ENCODE measurements around the gene PHETA1. TPM values are rescaled to one million over a fixed set of nuclear protein-coding genes. Genes with fewer than 3 reads are reported as not detected.

Gene PHETA1
- total and polyA plus RNA-seq, 5 donors from 2014 or later: 0.34 to 2.4 (median 1.1) TPM

- no peaks in the 10 kb centered on the region for H3K27me3 Mint-ChIP-seq
- peak overlapping the region; percentile 86 to 94 (median 90) for H3K27ac Mint-ChIP-seq
- peak overlapping the region; percentile 49 to 88 (median 77) for H3K4me3 Mint-ChIP-seq
- no peaks in the 10 kb centered on the region for H3K9me3 ChIP-seq (ENCODE audit: control insufficient read depth in 2 of 2, low read length in 2 of 2)
- peak; percentile 25 to 29 for ATAC-seq (ENCODE audit: low read depth in 2 of 2)
- H3K4me3 ChIP-seq (ENCODE audit: low read depth, low read length): no peak overlapping the region
- no peaks in the 10 kb centered on the region for H3K36me3 ChIP-seq (ENCODE audit: control insufficient read depth, insufficient read depth, low read length)
- peaks cover 4 to 90% (median 49%) of the 10 kb centered on the region in 4 donors for H3K4me1 Mint-ChIP-seq
- no peaks in the 10 kb centered on the region for H3K27me3 ChIP-seq (ENCODE audit: control insufficient read depth, insufficient read depth, low read length)
- peaks cover 8% of the 10 kb centered on the region for H3K36me3 Mint-ChIP-seq
- peaks cover 62% of the 10 kb centered on the region for H3K4me1 ChIP-seq (ENCODE audit: control insufficient read depth, insufficient read depth, low read length, poor library complexity, severe bottlenecking)
- no peak for DNase-seq
- H3K27ac ChIP-seq (ENCODE audit: insufficient read depth, low read length, poor library complexity, severe bottlenecking): peak overlapping the region; percentile 49
- no peaks in the 10 kb centered on the region for H3K9me3 Mint-ChIP-seq
Observed at GRCh38 chr12:111412007-111412829, 43.3 kb upstream of the PHETA1 start.

GRCh38 chr12:111411185-111411764, 42.4 kb upstream of the PHETA1 start:
- Mint-ChIP-seq H3K27ac (peak overlapping the region; percentile 26 to 90 (median 59)), H3K4me3 (peak overlapping the region in 2 of 4 donors; percentile 12 to 35), H3K4me1 (peaks cover 0 to 91% (median 47%) of the 10 kb centered on the region in 4 donors), H3K27me3 (no peaks in the 10 kb centered on the region), H3K36me3 (peaks cover 8% of the 10 kb centered on the region), H3K9me3 (no peaks in the 10 kb centered on the region)
- Histone ChIP-seq H3K9me3 (ENCODE audit: control insufficient read depth in 2 of 2, low read length in 2 of 2) (no peaks in the 10 kb centered on the region), H3K4me3 (ENCODE audit: low read depth, low read length) (no peak overlapping the region), H3K27ac (ENCODE audit: insufficient read depth, low read length, poor library complexity, severe bottlenecking) (peak overlapping the region; percentile 39), H3K36me3 (ENCODE audit: control insufficient read depth, insufficient read depth, low read length) (no peaks in the 10 kb centered on the region), H3K27me3 (ENCODE audit: control insufficient read depth, insufficient read depth, low read length) (no peaks in the 10 kb centered on the region), H3K4me1 (ENCODE audit: control insufficient read depth, insufficient read depth, low read length, poor library complexity, severe bottlenecking) (peaks cover 71% of the 10 kb centered on the region)
- ATAC-seq (ENCODE audit: low read depth in 2 of 2) (no peak), DNase-seq (no peak)

- Mint-ChIP-seq H3K27ac (peak overlapping the region; percentile 26 to 90 (median 75)), H3K27me3 (no peaks in the 10 kb centered on the region), H3K4me3 (peak overlapping the region; percentile 12 to 55 (median 41)), H3K4me1 (peaks cover 0 to 87% (median 46%) of the 10 kb centered on the region in 4 donors), H3K9me3 (no peaks in the 10 kb centered on the region), H3K36me3 (peaks cover 5% of the 10 kb centered on the region)
- Histone ChIP-seq H3K27me3 (ENCODE audit: control insufficient read depth, insufficient read depth, low read length) (no peaks in the 10 kb centered on the region), H3K4me3 (ENCODE audit: low read depth, low read length) (peak overlapping the region; percentile 41), H3K4me1 (ENCODE audit: control insufficient read depth, insufficient read depth, low read length, poor library complexity, severe bottlenecking) (peaks cover 74% of the 10 kb centered on the region), H3K36me3 (ENCODE audit: control insufficient read depth, insufficient read depth, low read length) (no peaks in the 10 kb centered on the region), H3K27ac (ENCODE audit: insufficient read depth, low read length, poor library complexity, severe bottlenecking) (peak overlapping the region; percentile 91), H3K9me3 (ENCODE audit: control insufficient read depth in 2 of 2, low read length in 2 of 2) (no peaks in the 10 kb centered on the region)
- no peak for DNase-seq
- ATAC-seq (ENCODE audit: low read depth in 2 of 2): no peak
Observed at GRCh38 chr12:111410431-111411184, 41.7 kb upstream of the PHETA1 start.

GRCh38 chr12:111409780-111410430, 41.0 kb upstream of the PHETA1 start:
- peaks cover 77% of the 10 kb centered on the region for H3K4me1 ChIP-seq (ENCODE audit: control insufficient read depth, insufficient read depth, low read length, poor library complexity, severe bottlenecking)
- no peaks in the 10 kb centered on the region for H3K9me3 ChIP-seq (ENCODE audit: control insufficient read depth in 2 of 2, low read length in 2 of 2)
- H3K4me1 Mint-ChIP-seq: peaks cover 0 to 85% (median 43%) of the 10 kb centered on the region in 4 donors
- ATAC-seq (ENCODE audit: low read depth in 2 of 2): no peak
- H3K36me3 Mint-ChIP-seq: peaks cover 2% of the 10 kb centered on the region
- H3K27me3 ChIP-seq (ENCODE audit: control insufficient read depth, insufficient read depth, low read length): no peaks in the 10 kb centered on the region
- H3K4me3 Mint-ChIP-seq: peak overlapping the region in 3 of 4 donors; percentile 74 to 91 (median 86)
- peak overlapping the region; percentile 91 for H3K27ac ChIP-seq (ENCODE audit: insufficient read depth, low read length, poor library complexity, severe bottlenecking)
- no peaks in the 10 kb centered on the region for H3K36me3 ChIP-seq (ENCODE audit: control insufficient read depth, insufficient read depth, low read length)
- no peaks in the 10 kb centered on the region for H3K9me3 Mint-ChIP-seq
- H3K4me3 ChIP-seq (ENCODE audit: low read depth, low read length): peak overlapping the region; percentile 41
- peak in 1 of 3 donors; percentile 16 for DNase-seq
- no peaks in the 10 kb centered on the region for H3K27me3 Mint-ChIP-seq
- peak overlapping the region; percentile 48 to 90 (median 75) for H3K27ac Mint-ChIP-seq

- Histone ChIP-seq H3K36me3 (ENCODE audit: control insufficient read depth, insufficient read depth, low read length) (no peaks in the 10 kb centered on the region), H3K27ac (ENCODE audit: insufficient read depth, low read length, poor library complexity, severe bottlenecking) (peak overlapping the region; percentile 91), H3K9me3 (ENCODE audit: control insufficient read depth in 2 of 2, low read length in 2 of 2) (no peaks in the 10 kb centered on the region), H3K27me3 (ENCODE audit: control insufficient read depth, insufficient read depth, low read length) (no peaks in the 10 kb centered on the region), H3K4me3 (ENCODE audit: low read depth, low read length) (peak overlapping the region; percentile 47), H3K4me1 (ENCODE audit: control insufficient read depth, insufficient read depth, low read length, poor library complexity, severe bottlenecking) (peaks cover 82% of the 10 kb centered on the region)
- peak overlapping the region in 2 of 3 donors; percentile 83 to 91 for H3K27ac Mint-ChIP-seq
- DNase-seq (no peak), ATAC-seq (ENCODE audit: low read depth in 2 of 2) (no peak)
- H3K27me3 Mint-ChIP-seq: no peaks in the 10 kb centered on the region
- peaks cover 4 to 85% (median 44%) of the 10 kb centered on the region in 4 donors for H3K4me1 Mint-ChIP-seq
- H3K9me3 Mint-ChIP-seq: no peaks in the 10 kb centered on the region
- H3K4me3 Mint-ChIP-seq: peak overlapping the region; percentile 74 to 91 (median 88)
- no peaks in the 10 kb centered on the region for H3K36me3 Mint-ChIP-seq
Observed at GRCh38 chr12:111409403-111409779, 40.5 kb upstream of the PHETA1 start.

GRCh38 chr12:111408686-111409402, 39.9 kb upstream of the PHETA1 start:
- H3K4me3 ChIP-seq (ENCODE audit: low read depth, low read length): peak overlapping the region; percentile 47

GRCh38 chr12:111408116-111408440, 39.2 kb upstream of the PHETA1 start:
- peak overlapping the region; percentile 82 for H3K4me3 ChIP-seq (ENCODE audit: low read depth, low read length)
- DNase-seq (no peak), ATAC-seq (ENCODE audit: low read depth in 2 of 2) (no peak)
- no peaks in the 10 kb centered on the region for H3K9me3 ChIP-seq (ENCODE audit: control insufficient read depth in 2 of 2, low read length in 2 of 2)
- peak overlapping the region; percentile 91 for H3K27ac ChIP-seq (ENCODE audit: insufficient read depth, low read length, poor library complexity, severe bottlenecking)
- H3K27ac Mint-ChIP-seq: peak overlapping the region; percentile 1 to 93 (median 91)
- H3K4me1 ChIP-seq (ENCODE audit: control insufficient read depth, insufficient read depth, low read length, poor library complexity, severe bottlenecking): peaks cover 92% of the 10 kb centered on the region
- H3K36me3 ChIP-seq (ENCODE audit: control insufficient read depth, insufficient read depth, low read length): no peaks in the 10 kb centered on the region
- peaks cover 2% of the 10 kb centered on the region for H3K27me3 Mint-ChIP-seq
- H3K27me3 ChIP-seq (ENCODE audit: control insufficient read depth, insufficient read depth, low read length): no peaks in the 10 kb centered on the region
- H3K4me3 Mint-ChIP-seq: peak overlapping the region; percentile 85 to 91 (median 88)
- no peaks in the 10 kb centered on the region for H3K36me3 Mint-ChIP-seq
- peaks cover 8 to 85% (median 46%) of the 10 kb centered on the region in 4 donors for H3K4me1 Mint-ChIP-seq
- no peaks in the 10 kb centered on the region for H3K9me3 Mint-ChIP-seq

More at GRCh38 chr12:111408686-111409402, 39.9 kb upstream of the PHETA1 start:
- no peak for ATAC-seq (ENCODE audit: low read depth in 2 of 2)
- H3K27ac ChIP-seq (ENCODE audit: insufficient read depth, low read length, poor library complexity, severe bottlenecking): peak overlapping the region; percentile 91
- H3K36me3 ChIP-seq (ENCODE audit: control insufficient read depth, insufficient read depth, low read length): no peaks in the 10 kb centered on the region
- DNase-seq: no peak
- H3K27me3 Mint-ChIP-seq: no peaks in the 10 kb centered on the region
- no peaks in the 10 kb centered on the region for H3K9me3 ChIP-seq (ENCODE audit: control insufficient read depth in 2 of 2, low read length in 2 of 2)
- H3K4me1 Mint-ChIP-seq: peaks cover 5 to 85% (median 48%) of the 10 kb centered on the region in 4 donors
- H3K27ac Mint-ChIP-seq: peak overlapping the region; percentile 80 to 93 (median 83)
- H3K27me3 ChIP-seq (ENCODE audit: control insufficient read depth, insufficient read depth, low read length): no peaks in the 10 kb centered on the region
- no peaks in the 10 kb centered on the region for H3K36me3 Mint-ChIP-seq
- no peaks in the 10 kb centered on the region for H3K9me3 Mint-ChIP-seq
- peaks cover 88% of the 10 kb centered on the region for H3K4me1 ChIP-seq (ENCODE audit: control insufficient read depth, insufficient read depth, low read length, poor library complexity, severe bottlenecking)
- peak overlapping the region; percentile 74 to 91 (median 88) for H3K4me3 Mint-ChIP-seq

Data from CD4-positive, CD25-positive, alpha-beta regulatory T cell (primary cell).